Neural progenitor cell (in vitro differentiated cells): ENCODE results near the gene PRG3.

Experiments
- CTCF ChIP-seq: fragments of 200-600 bp; sonication (generic); IDR thresholded peaks from 2 replicates; pipeline ENCODE4 v1.5.1; 2017; ENCODE audit warnings: antibody characterized with exemption, mild to moderate bottlenecking
- EZH2 ChIP-seq: fragments of 200-600 bp; sonication (generic); IDR thresholded peaks from 2 replicates; pipeline ENCODE4 v1.6.1; 2017; ENCODE audit warnings: antibody characterized with exemption, mild to moderate bottlenecking, moderate library complexity

GRCh38 chr11:57427727-57428082 lies 46.8 kb upstream of the PRG3 start:
- TF ChIP-seq CTCF = no peak
- TF ChIP-seq EZH2 = no peak
